IMR-90 (cell line): ENCODE data around the gene ARHGEF2. TPM values are rescaled to one million over a fixed set of nuclear protein-coding genes. Genes with fewer than 3 reads are reported as not detected.

ENCODE experiments used
- ATAC-seq: fragments of 200-7000 bp; cut with Tn5 transposase; 2 replicates; pipeline ENCODE4 v1.9.1; 2020; ENCODE audit warnings: low read depth, mild to moderate bottlenecking, moderate library complexity
- BruUV-seq: library from RNA; stranded (reverse); fragments of 400-500 nt; replicated peaks from 2 replicates; lab custom pipeline; 2021; lab: Mats Ljungman, UMichigan
- CTCF ChIA-PET: fragments of 300-600 bp; formaldehyde crosslinking; extraction: SDS; loops from one replicate; lab custom pipeline; 2021; ENCODE audit warnings: antibody characterized with exemption; lab: Yijun Ruan, JAX
- POLR2A ChIA-PET: fragments of 300-600 bp; sonication (Branson Sonifier 250); formaldehyde crosslinking; loops from one replicate; lab custom pipeline; 2022; ENCODE audit warnings: antibody characterized with exemption; ENCODE audit not compliant: unreplicated experiment; lab: Charles Lee
- DNase-seq: peaks from one replicate; pipeline ENCODE4 v3.0.0; 2013
- H2AFZ ChIP-seq: replicated peaks from 2 replicates; pipeline ENCODE3; 2013; ENCODE audit warnings: low read length, mild to moderate bottlenecking; ENCODE audit not compliant: poor library complexity
- H2AK5ac ChIP-seq: 2 replicates; pipeline ENCODE4 v1.6.1; 2013; ENCODE audit warnings: low read depth, low read length, inconsistent platforms
- H2AK9ac ChIP-seq: replicated peaks from 2 replicates; pipeline ENCODE3; 2013; ENCODE audit warnings: mild to moderate bottlenecking, low read depth, low read length, moderate library complexity; ENCODE audit not compliant: poor library complexity
- H2BK120ac ChIP-seq: 2 replicates; pipeline ENCODE4 v1.6.1; 2013; ENCODE audit warnings: low read depth, low read length, inconsistent platforms
- H2BK15ac ChIP-seq: 3 replicates; pipeline ENCODE4 v1.6.1; 2013; ENCODE audit warnings: low read depth, low read length, inconsistent platforms
- H2BK20ac ChIP-seq: 2 replicates; pipeline ENCODE4 v1.6.1; 2013; ENCODE audit warnings: low read depth, mild to moderate bottlenecking, inconsistent platforms, low read length, moderate library complexity
- H2BK5ac ChIP-seq: 2 replicates; pipeline ENCODE4 v1.6.1; 2013; ENCODE audit warnings: mild to moderate bottlenecking, low read depth, low read length, inconsistent platforms; ENCODE audit not compliant: poor library complexity, severe bottlenecking
- H3K14ac ChIP-seq: replicated peaks from 2 replicates; pipeline ENCODE4 v1.6.1; 2013; ENCODE audit warnings: low read depth, low read length, inconsistent platforms
- H3K18ac ChIP-seq: 2 replicates; pipeline ENCODE4 v1.6.1; 2013; ENCODE audit warnings: low read depth, low read length, control low read depth
- H3K23ac ChIP-seq: 2 replicates; pipeline ENCODE4 v1.6.1; 2013; ENCODE audit warnings: low read depth, low read length, inconsistent platforms
- H3K27ac ChIP-seq: 2 replicates; pipeline ENCODE4 v1.5.1; 2013; ENCODE audit warnings: mild to moderate bottlenecking, control low read depth, low read length; ENCODE audit not compliant: insufficient read depth
- H3K27me3 ChIP-seq: 2 replicates; pipeline ENCODE4 v1.6.1; 2013; ENCODE audit warnings: low read length; ENCODE audit not compliant: control insufficient read depth, insufficient read depth
- H3K36me3 ChIP-seq: 2 replicates; pipeline ENCODE4 v1.6.1; 2013; ENCODE audit warnings: low read length, mixed read lengths; ENCODE audit not compliant: control insufficient read depth, insufficient read depth
- H3K4ac ChIP-seq: 2 replicates; pipeline ENCODE4 v1.6.1; 2013; ENCODE audit warnings: low read depth, low read length, inconsistent platforms
- H3K4me1 ChIP-seq: 2 replicates; pipeline ENCODE4 v1.6.1; 2013; ENCODE audit warnings: low read length, mixed read lengths; ENCODE audit not compliant: control insufficient read depth, insufficient read depth
- H3K4me2 ChIP-seq: 2 replicates; pipeline ENCODE4 v1.6.1; 2013; ENCODE audit warnings: low read depth, mild to moderate bottlenecking, control low read depth, low read length, moderate library complexity
- H3K4me3 ChIP-seq: 2 replicates; pipeline ENCODE4 v1.5.1; 2013; ENCODE audit warnings: low read depth, mild to moderate bottlenecking, control low read depth, low read length, moderate library complexity; ENCODE audit not compliant: insufficient read depth
- H3K56ac ChIP-seq: 2 replicates; pipeline ENCODE4 v1.6.1; 2013; ENCODE audit warnings: low read length, inconsistent platforms; ENCODE audit not compliant: insufficient read depth; ENCODE audit errors: extremely low read depth
- H3K79me1 ChIP-seq, 2 experiments: 2 replicates each; pipeline ENCODE4 v1.6.1; 2013; ENCODE audit warnings: low read length in 2 of 2, inconsistent platforms in 1 of 2, low read depth in 1 of 2
- H3K9ac ChIP-seq: 2 replicates; pipeline ENCODE4 v1.6.1; 2013; ENCODE audit warnings: low read depth, low read length, control low read depth
- H3K9me1 ChIP-seq: 2 replicates; pipeline ENCODE4 v1.6.1; 2013; ENCODE audit warnings: low read length, inconsistent platforms; ENCODE audit not compliant: insufficient read depth
- H3K9me3 ChIP-seq: 2 replicates; pipeline ENCODE4 v1.6.1; 2013; ENCODE audit warnings: low read length; ENCODE audit not compliant: control insufficient read depth, insufficient read depth
- H4K20me1 ChIP-seq: 2 replicates; pipeline ENCODE4 v1.6.1; 2013; ENCODE audit warnings: low read length, inconsistent platforms; ENCODE audit not compliant: insufficient read depth
- H4K5ac ChIP-seq: 2 replicates; pipeline ENCODE4 v1.6.1; 2013; ENCODE audit warnings: mild to moderate bottlenecking, low read depth, low read length, control low read depth
- H4K8ac ChIP-seq, 2 experiments: 2 replicates each; pipeline ENCODE4 v1.6.1; 2013; ENCODE audit warnings: low read depth in 2 of 2, low read length in 2 of 2, control low read depth in 1 of 2, inconsistent platforms in 1 of 2
- H4K91ac ChIP-seq: 2 replicates; pipeline ENCODE4 v1.6.1; 2013; ENCODE audit warnings: low read depth, low read length, inconsistent platforms; ENCODE audit not compliant: insufficient read depth
- BHLHE40 ChIP-seq: fragments of 150-350 bp; IDR thresholded peaks from 2 replicates; pipeline ENCODE4 v1.6.1; 2016; ENCODE audit warnings: mild to moderate bottlenecking, low read depth, low read length
- CHD1 ChIP-seq: IDR thresholded peaks from 2 replicates; pipeline ENCODE4 v1.6.1; 2012; ENCODE audit warnings: low read depth, low read length, improper control_type of control experiment
- FOS ChIP-seq: fragments of 150-350 bp; IDR thresholded peaks from 2 replicates; pipeline ENCODE4 v1.6.1; 2016; ENCODE audit warnings: low read depth, low read length
- MAFK ChIP-seq: IDR thresholded peaks from 2 replicates; pipeline ENCODE4 v1.6.1; 2012; ENCODE audit warnings: low read depth, low read length, improper control_type of control experiment
- MAZ ChIP-seq: IDR thresholded peaks from 2 replicates; pipeline ENCODE4 v1.6.1; 2012; ENCODE audit warnings: low read depth, mild to moderate bottlenecking, low read length, improper control_type of control experiment, moderate library complexity, borderline replicate concordance
- NFE2L2 ChIP-seq: fragments of 150-350 bp; IDR thresholded peaks from 2 replicates; pipeline ENCODE4 v1.6.1; 2016; ENCODE audit warnings: low read depth, mild to moderate bottlenecking, low read length
- POLR2A ChIP-seq: IDR thresholded peaks from 2 replicates; pipeline ENCODE4 v1.6.1; 2012; ENCODE audit warnings: mild to moderate bottlenecking, low read depth, low read length
- RCOR1 ChIP-seq: IDR thresholded peaks from 2 replicates; pipeline ENCODE4 v1.6.1; 2012; ENCODE audit warnings: mild to moderate bottlenecking, low read length, improper control_type of control experiment; ENCODE audit not compliant: insufficient replicate concordance
- RFX5 ChIP-seq: IDR thresholded peaks from 2 replicates; pipeline ENCODE4 v1.8.0; 2012; ENCODE audit warnings: low read depth, mild to moderate bottlenecking, low read length, moderate library complexity
- SMC3 ChIP-seq: fragments of 150-350 bp; IDR thresholded peaks from 2 replicates; pipeline ENCODE4 v1.6.1; 2016; ENCODE audit warnings: low read depth, mild to moderate bottlenecking, antibody characterized with exemption, low read length, moderate library complexity
- WGBS, 2 experiments: methylation state at CpG; one replicate each; pipeline versions ENCODE4 v1.1.5 to v1.1.7; 2013; ENCODE audit warnings: missing lambda C conversion rate in 2 of 2; ENCODE audit not compliant: insufficient read length in 1 of 2; ENCODE audit errors: extremely low coverage in 2 of 2; 5-methylcytosine and 5-hydroxymethylcytosine counted together
- dilution Hi-C: fragments of 300-500 bp; cut with HindIII; formaldehyde crosslinking; loops from one replicate; pipeline ENCODE4 v1.14.3; 2018; ENCODE audit warnings: low sequenced_read_pairs; ENCODE audit not compliant: unreplicated experiment
- in situ Hi-C: fragments of 300-500 bp; cut with MboI; formaldehyde crosslinking; loops from 3 replicates; pipeline ENCODE4 v1.14.3; 2019; ENCODE audit warnings: low sequenced_read_pairs, inconsistent platforms, mixed read lengths
- intact Hi-C: fragments of 100-400 bp; cut with micrococcal nuclease; formaldehyde crosslinking; loops from 2 replicates; pipeline ENCODE4 v1.10.0; 2022
- polyA plus RNA-seq, 3 experiments: library from polyadenylated mRNA; depleted of rRNA; stranded (reverse); fragments of >200 nt; gene quantifications; 2 replicates each; pipeline ENCODE4 v1.2.3, GENCODE V29; 2012; ENCODE audit warnings: low replicate concordance in 1 of 3
- total RNA-seq: library from RNA; depleted of rRNA; stranded (reverse); fragments of >200 nt; gene quantifications from 2 replicates; pipeline ENCODE4 v1.2.3, GENCODE V29; 2012
- TF ChIP-seq, protein P1 (sequence below): fragments of 150-350 bp; IDR thresholded peaks from 2 replicates; pipeline ENCODE4 v1.6.1; 2016; ENCODE audit warnings: low read depth, mild to moderate bottlenecking, low read length, moderate library complexity, borderline replicate concordance
- TF ChIP-seq, protein P2 (sequence below): conservative IDR thresholded peaks from 2 replicates; pipeline ENCODE4 v1.5.1; 2012; ENCODE audit warnings: mild to moderate bottlenecking, low read depth, low read length, improper control_type of control experiment

Gene ARHGEF2
- total and polyA plus RNA-seq, 2 of the 4 experiments (the other 2 are of a cell fraction): 91.8 to 117 TPM

DNA sequence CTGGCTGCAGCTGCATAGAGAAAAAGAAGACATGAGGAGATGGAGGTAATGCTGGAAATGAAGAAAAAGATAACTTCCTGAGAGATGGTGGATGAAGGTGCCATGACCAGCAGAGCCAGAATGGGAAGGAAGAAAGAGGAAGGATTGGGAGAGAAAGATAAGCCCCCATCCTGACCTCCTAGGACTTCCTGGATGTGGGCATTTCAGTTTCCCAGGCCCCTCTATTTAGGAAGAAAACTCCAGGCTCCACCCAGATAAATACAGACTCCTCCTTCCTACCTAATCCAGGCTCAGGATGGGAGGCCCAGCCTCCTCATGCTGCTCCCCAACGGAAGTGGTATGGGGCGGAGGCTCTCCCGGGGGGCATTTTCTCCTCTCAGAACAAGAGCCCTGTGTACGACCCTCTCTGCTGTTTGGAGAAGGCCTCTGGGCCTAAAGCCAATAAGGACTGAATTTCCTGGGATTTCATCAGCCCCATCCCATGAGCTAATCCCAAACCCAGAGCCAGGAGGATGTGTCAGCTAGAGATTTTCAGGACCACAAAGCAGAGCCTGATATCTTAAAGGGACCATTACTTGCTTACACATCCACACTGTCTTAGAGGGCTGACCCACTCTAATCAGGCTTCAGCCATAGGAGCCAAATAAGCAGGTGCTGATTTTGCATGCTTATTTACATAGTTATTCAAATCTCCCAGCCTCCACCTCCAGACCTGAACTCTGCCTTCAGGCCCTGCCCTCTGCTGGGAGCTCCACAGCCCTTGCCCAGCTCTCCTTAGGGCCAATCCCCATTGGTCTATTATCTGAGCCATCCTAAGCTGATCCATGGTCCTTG lies 5.1 kb upstream of the ARHGEF2 start (continued):
- TF ChIP-seq RFX5 (no peak), POLR2A (peak; percentile 78), SMC3 (no peak)

DNA sequence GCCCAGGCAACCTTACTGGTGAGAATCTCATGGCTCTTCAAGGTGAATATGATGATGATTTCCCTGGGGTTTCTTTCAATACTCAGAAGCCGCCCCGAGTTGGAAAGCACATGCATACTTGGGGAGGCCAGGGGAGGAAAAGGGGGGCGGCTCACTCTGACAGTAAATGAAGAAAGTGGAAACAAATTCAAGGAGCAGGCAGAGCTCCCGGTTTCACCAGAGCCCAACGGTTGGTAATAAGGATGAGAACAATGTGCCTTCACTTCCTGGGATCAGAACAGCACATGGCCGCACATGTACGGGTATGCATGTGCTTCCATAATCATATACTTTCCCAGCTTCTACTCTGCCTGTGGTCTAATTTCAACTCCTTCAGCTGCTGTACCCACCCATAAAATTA lies 3.8 kb upstream of the ARHGEF2 start:
- Histone ChIP-seq H4K20me1 (peaks cover 6% of the 10 kb centered on the region), H4K91ac (peak overlapping the region; percentile 91), H3K27ac (peak overlapping the region; percentile 99), H3K14ac (peak overlapping the region; percentile 75), H3K56ac (peak overlapping the region; percentile 81; the same call in 1 of the 2 replicates), H3K23ac (peak overlapping the region; percentile 95; the same call in 1 of the 2 replicates), H3K4ac (peak overlapping the region; percentile 92), H3K18ac (peak overlapping the region; percentile 84), H3K4me3 (peak overlapping the region; percentile 0; the same call in 1 of the 2 replicates), H3K27me3 (no peaks in the 10 kb centered on the region), H4K8ac (peak overlapping the region; percentile 76 to 80; a peak in 3 of 4 replicates), H2BK5ac (peak overlapping the region; percentile 93), H3K9me3 (no peaks in the 10 kb centered on the region), H2AK9ac (peak overlapping the region; percentile 96), H3K79me1 (peaks cover 10 to 56% of the 10 kb centered on the region in 2 experiments; a peak in 3 of 4 replicates), H2AK5ac (peak overlapping the region; percentile 73), H3K4me2 (peak overlapping the region; percentile 61), H3K36me3 (no peaks in the 10 kb centered on the region), H3K4me1 (peaks cover 41% of the 10 kb centered on the region), H2BK15ac (peak overlapping the region; percentile 81; the same call in 2 of the 3 replicates), H2AFZ (no peak overlapping the region), H3K9ac (peak overlapping the region; percentile 77), H4K5ac (peak overlapping the region; percentile 41), H2BK20ac (peak overlapping the region; percentile 76), H2BK120ac (peak overlapping the region; percentile 98), H3K9me1 (peaks cover 26% of the 10 kb centered on the region)
- WGBS, 2 experiments: no CpG with 5 or more reads among the region's 7 CpGs
- in situ Hi-C loops (no loop called here), intact Hi-C loops (no loop called here), dilution Hi-C loops (no loop called here)
- ChIA-PET CTCF (interaction anchor here (0.6 to 0.7 kb wide), 2 partner anchors 17 to 80 kb away, joined by 3 to 5 read pairs; no protein-coding TSS in a partner anchor), POLR2A (interaction anchor here (1.0 kb wide), 1 partner anchor 11 kb away, joined by 3 read pairs; no protein-coding TSS in a partner anchor)
- BruUV-seq: no TSS peak
- ATAC-seq: no peak
- no peak for DNase-seq
- TF ChIP-seq FOS: no peak
- no peak for TF ChIP-seq BHLHE40
- TF ChIP-seq, protein P1, sequence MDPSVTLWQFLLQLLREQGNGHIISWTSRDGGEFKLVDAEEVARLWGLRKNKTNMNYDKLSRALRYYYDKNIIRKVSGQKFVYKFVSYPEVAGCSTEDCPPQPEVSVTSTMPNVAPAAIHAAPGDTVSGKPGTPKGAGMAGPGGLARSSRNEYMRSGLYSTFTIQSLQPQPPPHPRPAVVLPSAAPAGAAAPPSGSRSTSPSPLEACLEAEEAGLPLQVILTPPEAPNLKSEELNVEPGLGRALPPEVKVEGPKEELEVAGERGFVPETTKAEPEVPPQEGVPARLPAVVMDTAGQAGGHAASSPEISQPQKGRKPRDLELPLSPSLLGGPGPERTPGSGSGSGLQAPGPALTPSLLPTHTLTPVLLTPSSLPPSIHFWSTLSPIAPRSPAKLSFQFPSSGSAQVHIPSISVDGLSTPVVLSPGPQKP: no peak
- no peak for TF ChIP-seq MAZ
- no peak for TF ChIP-seq NFE2L2
- TF ChIP-seq, protein P2, sequence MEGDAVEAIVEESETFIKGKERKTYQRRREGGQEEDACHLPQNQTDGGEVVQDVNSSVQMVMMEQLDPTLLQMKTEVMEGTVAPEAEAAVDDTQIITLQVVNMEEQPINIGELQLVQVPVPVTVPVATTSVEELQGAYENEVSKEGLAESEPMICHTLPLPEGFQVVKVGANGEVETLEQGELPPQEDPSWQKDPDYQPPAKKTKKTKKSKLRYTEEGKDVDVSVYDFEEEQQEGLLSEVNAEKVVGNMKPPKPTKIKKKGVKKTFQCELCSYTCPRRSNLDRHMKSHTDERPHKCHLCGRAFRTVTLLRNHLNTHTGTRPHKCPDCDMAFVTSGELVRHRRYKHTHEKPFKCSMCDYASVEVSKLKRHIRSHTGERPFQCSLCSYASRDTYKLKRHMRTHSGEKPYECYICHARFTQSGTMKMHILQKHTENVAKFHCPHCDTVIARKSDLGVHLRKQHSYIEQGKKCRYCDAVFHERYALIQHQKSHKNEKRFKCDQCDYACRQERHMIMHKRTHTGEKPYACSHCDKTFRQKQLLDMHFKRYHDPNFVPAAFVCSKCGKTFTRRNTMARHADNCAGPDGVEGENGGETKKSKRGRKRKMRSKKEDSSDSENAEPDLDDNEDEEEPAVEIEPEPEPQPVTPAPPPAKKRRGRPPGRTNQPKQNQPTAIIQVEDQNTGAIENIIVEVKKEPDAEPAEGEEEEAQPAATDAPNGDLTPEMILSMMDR: no peak
- TF ChIP-seq RCOR1: no peak
- TF ChIP-seq MAFK: no peak
- TF ChIP-seq CHD1: no peak
